ENCODE data around the gene COMMD3. TPM values are rescaled to one million over a fixed set of nuclear protein-coding genes. Genes with fewer than 3 reads are reported as not detected.

Gene COMMD3
- total RNA-seq, 1 experiment from 2014 or later = 43.5 TPM

DNA sequence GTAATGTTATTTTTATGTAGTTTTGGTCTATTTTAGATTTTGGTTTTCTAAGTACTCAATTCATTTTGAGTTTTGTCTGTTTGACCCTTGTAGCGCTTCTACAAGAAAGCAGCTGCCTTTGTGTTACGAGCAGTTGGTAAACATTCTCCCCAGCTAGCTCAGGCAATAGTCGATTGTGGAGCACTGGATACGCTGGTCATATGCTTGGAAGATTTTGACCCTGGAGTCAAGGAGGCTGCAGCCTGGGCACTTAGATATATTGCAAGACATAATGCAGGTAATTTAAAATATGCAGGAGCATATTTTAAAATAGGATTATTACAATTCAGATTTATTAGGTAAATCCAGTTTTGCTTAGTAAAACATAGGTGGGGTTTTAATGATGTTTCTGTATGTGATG is 52.2 kb downstream of the COMMD3 start:
- TF ChIP-seq, protein P1, sequence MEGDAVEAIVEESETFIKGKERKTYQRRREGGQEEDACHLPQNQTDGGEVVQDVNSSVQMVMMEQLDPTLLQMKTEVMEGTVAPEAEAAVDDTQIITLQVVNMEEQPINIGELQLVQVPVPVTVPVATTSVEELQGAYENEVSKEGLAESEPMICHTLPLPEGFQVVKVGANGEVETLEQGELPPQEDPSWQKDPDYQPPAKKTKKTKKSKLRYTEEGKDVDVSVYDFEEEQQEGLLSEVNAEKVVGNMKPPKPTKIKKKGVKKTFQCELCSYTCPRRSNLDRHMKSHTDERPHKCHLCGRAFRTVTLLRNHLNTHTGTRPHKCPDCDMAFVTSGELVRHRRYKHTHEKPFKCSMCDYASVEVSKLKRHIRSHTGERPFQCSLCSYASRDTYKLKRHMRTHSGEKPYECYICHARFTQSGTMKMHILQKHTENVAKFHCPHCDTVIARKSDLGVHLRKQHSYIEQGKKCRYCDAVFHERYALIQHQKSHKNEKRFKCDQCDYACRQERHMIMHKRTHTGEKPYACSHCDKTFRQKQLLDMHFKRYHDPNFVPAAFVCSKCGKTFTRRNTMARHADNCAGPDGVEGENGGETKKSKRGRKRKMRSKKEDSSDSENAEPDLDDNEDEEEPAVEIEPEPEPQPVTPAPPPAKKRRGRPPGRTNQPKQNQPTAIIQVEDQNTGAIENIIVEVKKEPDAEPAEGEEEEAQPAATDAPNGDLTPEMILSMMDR (conservative IDR thresholded peaks at IDR 0.05) = no peak
- TF ChIP-seq EZH2 (IDR thresholded peaks at IDR 0.05; ENCODE audit: low read depth) = no peak
- H3K27ac ChIP-seq = no peak overlapping the region
- intact Hi-C loops (cut with micrococcal nuclease; ENCODE audit: unreplicated experiment) = no loop called here

DNA sequence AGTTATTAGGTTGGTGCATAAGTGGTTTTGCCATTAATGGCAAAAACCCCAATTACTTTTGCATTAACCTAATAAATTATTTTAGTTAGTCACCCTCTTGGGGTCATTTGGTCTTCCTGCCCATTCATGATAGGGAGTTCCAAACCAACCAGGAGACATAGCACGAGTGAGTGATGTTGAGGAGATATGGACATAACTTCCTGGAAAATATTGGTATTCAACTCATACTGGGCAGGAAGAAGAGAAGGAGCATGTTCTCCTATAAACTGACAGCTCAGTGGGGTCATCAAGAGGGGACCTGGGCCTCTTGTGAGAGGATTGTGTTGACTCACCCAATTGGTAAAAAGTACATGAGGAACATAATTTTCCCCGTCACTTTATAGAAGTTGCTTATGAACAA is 52.8 kb downstream of the COMMD3 start:
- no peaks in the 10 kb centered on the region for H3K9me3 ChIP-seq (ENCODE audit: insufficient read depth, low read depth)
- H3K4me3 ChIP-seq = no peak overlapping the region
- intact Hi-C loops (cut with micrococcal nuclease; ENCODE audit: unreplicated experiment) = no loop called here
- CTCF ChIA-PET = no interaction called here
- TF ChIP-seq, protein P1 (conservative IDR thresholded peaks at IDR 0.05) = no peak
- no peak for TF ChIP-seq EZH2 (IDR thresholded peaks at IDR 0.05; ENCODE audit: low read depth)
- no peak overlapping the region for H3K27ac ChIP-seq
- H3F3A ChIP-seq (ENCODE audit: insufficient read depth, low read depth) = no peaks in the 10 kb centered on the region
- no peaks in the 10 kb centered on the region for H3K4me1 ChIP-seq (replicated peaks; ENCODE audit: insufficient read depth)
- H2AFZ ChIP-seq = no peak overlapping the region
- no TSS peak for BruUV-seq (replicated peaks)
- H3K9me2 ChIP-seq (ENCODE audit: insufficient read depth) = no peaks in the 10 kb centered on the region
- H3K27me3 ChIP-seq (ENCODE audit: insufficient read depth, low read depth) = no peaks in the 10 kb centered on the region
- POLR2A ChIA-PET (ENCODE audit: unreplicated experiment) = no interaction called here
- no peaks in the 10 kb centered on the region for H3K36me3 ChIP-seq (ENCODE audit: low read depth)
- no peak for DNase-seq
- H4K20me1 ChIP-seq (ENCODE audit: insufficient read depth) = no peaks in the 10 kb centered on the region
- H3K4me2 ChIP-seq = no peak overlapping the region
- H3K79me2 ChIP-seq (ENCODE audit: low read depth) = no peaks in the 10 kb centered on the region

More for the DNA sequence above, 52.2 kb downstream of the COMMD3 start:
- POLR2A ChIA-PET (ENCODE audit: unreplicated experiment) = no interaction called here
- H3K27me3 ChIP-seq (ENCODE audit: insufficient read depth, low read depth) = no peaks in the 10 kb centered on the region
- H2AFZ ChIP-seq = no peak overlapping the region
- H3K4me2 ChIP-seq = no peak overlapping the region
- H3K79me2 ChIP-seq (ENCODE audit: low read depth) = no peaks in the 10 kb centered on the region
- DNase-seq = no peak
- no TSS peak for BruUV-seq (replicated peaks)
- no peaks in the 10 kb centered on the region for H3K9me3 ChIP-seq (ENCODE audit: insufficient read depth, low read depth)
- CTCF ChIA-PET = no interaction called here
- no peaks in the 10 kb centered on the region for H3F3A ChIP-seq (ENCODE audit: insufficient read depth, low read depth)
- no peaks in the 10 kb centered on the region for H3K9me2 ChIP-seq (ENCODE audit: insufficient read depth)
- no peaks in the 10 kb centered on the region for H4K20me1 ChIP-seq (ENCODE audit: insufficient read depth)
- no peaks in the 10 kb centered on the region for H3K4me1 ChIP-seq (replicated peaks; ENCODE audit: insufficient read depth)
- H3K4me3 ChIP-seq = no peak overlapping the region
- no peaks in the 10 kb centered on the region for H3K36me3 ChIP-seq (ENCODE audit: low read depth)

DNA sequence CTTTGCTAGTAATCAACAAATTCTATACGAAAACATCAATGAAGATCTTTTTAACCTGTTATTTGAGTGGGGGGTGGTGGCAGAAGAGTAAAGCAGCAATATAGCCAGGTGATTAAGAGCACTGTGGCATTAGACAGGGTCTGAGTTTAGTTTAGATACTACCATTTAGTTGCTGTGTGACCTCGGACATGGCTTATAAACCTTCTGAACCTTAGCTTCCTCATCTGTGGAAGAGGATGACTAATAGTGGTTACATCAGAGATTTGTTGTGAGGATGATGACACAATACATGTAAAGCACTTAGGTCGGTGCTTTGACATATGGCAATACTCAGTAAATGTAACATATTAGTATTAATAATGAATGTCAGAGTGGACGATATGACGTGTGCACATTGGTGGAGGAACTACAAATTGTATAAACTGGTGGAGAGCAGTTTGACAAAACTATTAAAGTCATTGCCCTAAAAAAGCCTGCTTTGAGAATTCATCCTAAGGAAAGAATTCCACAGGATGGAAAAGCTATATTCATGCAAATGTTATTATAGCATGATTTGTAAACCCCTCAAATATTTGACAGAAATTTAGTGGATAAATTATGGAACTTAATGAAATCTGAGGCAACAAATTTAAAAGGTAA is 53.4 kb downstream of the COMMD3 start:
- Histone ChIP-seq H3K9me2 (ENCODE audit: insufficient read depth) (no peaks in the 10 kb centered on the region), H3K79me2 (ENCODE audit: low read depth) (no peaks in the 10 kb centered on the region), H3K4me3 (no peak overlapping the region), H4K20me1 (ENCODE audit: insufficient read depth) (no peaks in the 10 kb centered on the region), H3K4me2 (no peak overlapping the region), H2AFZ (no peak overlapping the region), H3F3A (ENCODE audit: insufficient read depth, low read depth) (no peaks in the 10 kb centered on the region), H3K36me3 (ENCODE audit: low read depth) (no peaks in the 10 kb centered on the region), H3K27ac (no peak overlapping the region), H3K4me1 (replicated peaks; ENCODE audit: insufficient read depth) (no peaks in the 10 kb centered on the region), H3K9me3 (ENCODE audit: insufficient read depth, low read depth) (no peaks in the 10 kb centered on the region), H3K27me3 (ENCODE audit: insufficient read depth, low read depth) (no peaks in the 10 kb centered on the region)
- TF ChIP-seq EZH2 (IDR thresholded peaks at IDR 0.05; ENCODE audit: low read depth) = no peak
- TF ChIP-seq, protein P1 (conservative IDR thresholded peaks at IDR 0.05) = no peak
- ChIA-PET POLR2A (ENCODE audit: unreplicated experiment) (no interaction called here), CTCF (no interaction called here)
- DNase-seq = peak in 1 of 2 experiments; percentile 49
- intact Hi-C loops (cut with micrococcal nuclease; ENCODE audit: unreplicated experiment) = no loop called here
- BruUV-seq (replicated peaks) = no TSS peak

Other genes starting within 250 kb of the COMMD3 start
- not detected in 2 replicates for gene EBLN1, start 98.4 kb upstream of the COMMD3 start, total RNA-seq (2021)
- gene BMI1, start 4.7 kb downstream of the COMMD3 start, total RNA-seq (2021) = 38.8 and 48.4 TPM in 2 replicates
- 0.55 TPM in 1 of 2 replicates, not detected in the other for gene SPAG6, start 29.1 kb downstream of the COMMD3 start, total RNA-seq (2021)

Data from PC-9 (cell line).